GM12878 (cell line): ENCODE measurements around the gene ERVV-1. TPM values are rescaled to one million over a fixed set of nuclear protein-coding genes. Genes with fewer than 3 reads are reported as not detected.

Experiments used
- ATAC-seq: fragments of 200-7000 bp; cut with Tn5 transposase; 3 replicates; pipeline ENCODE4 v1.9.1; 2020; ENCODE audit warnings: mild to moderate bottlenecking, moderate library complexity
- BruUV-seq: library from RNA; stranded (reverse); fragments of 400-500 nt; replicated peaks from 2 replicates; lab custom pipeline; 2021; lab: Mats Ljungman, UMichigan
- CTCF ChIA-PET: fragments of 300-600 bp; sonication (Branson Sonifier 250); formaldehyde crosslinking; extraction: SDS; loops from one replicate; lab custom pipeline; 2021; ENCODE audit warnings: inconsistent platforms; lab: Yijun Ruan, JAX
- POLR2A ChIA-PET: fragments of 350-600 bp; formaldehyde crosslinking; extraction: SDS; loops from one replicate; lab custom pipeline; 2021; ENCODE audit warnings: inconsistent platforms; lab: Charles Lee
- RAD21 ChIA-PET: fragments of 300-600 bp; sonication (Branson Sonifier 250); formaldehyde crosslinking; loops from one replicate; lab custom pipeline; 2023; ENCODE audit warnings: antibody characterized with exemption; ENCODE audit not compliant: unreplicated experiment; lab: Charles Lee
- SMC1A ChIA-PET: fragments of 300-600 bp; sonication (Branson Sonifier 250); formaldehyde crosslinking; loops from one replicate; lab custom pipeline; 2023; ENCODE audit not compliant: unreplicated experiment, uncharacterized antibody; lab: Charles Lee
- DNase-seq: peaks from one replicate; pipeline ENCODE4 v3.0.0-alpha.2; 2011; ENCODE audit warnings: low read depth, low spot score
- FAIRE-seq: peaks from 3 replicates; lab custom pipeline; 2011; peaks lifted over from hg19 to GRCh38; lab: Jason Lieb, UNC
- H2AFZ ChIP-seq: 2 replicates; pipeline ENCODE4 v1.6.0; 2011; ENCODE audit warnings: low read depth, low read length, control low read depth; ENCODE audit not compliant: control insufficient read depth
- H3K27ac ChIP-seq: 2 replicates; pipeline ENCODE4 v1.5.1; 2011; ENCODE audit warnings: control low read depth; ENCODE audit not compliant: control insufficient read depth, insufficient read depth
- H3K27me3 ChIP-seq, 2 experiments: replicated peaks in 1 of 2; 2 replicates each; pipeline versions ENCODE4 v1.6.0 to v1.6.1; 2011; ENCODE audit warnings: low read length in 1 of 2; ENCODE audit not compliant: control insufficient read depth in 2 of 2, insufficient read depth in 2 of 2
- H3K36me3 ChIP-seq, 2 experiments: 2 replicates each; pipeline ENCODE4 v1.5.1; 2011; ENCODE audit warnings: low read length in 1 of 2; ENCODE audit not compliant: control insufficient read depth in 2 of 2, insufficient read depth in 2 of 2
- H3K4me1 ChIP-seq: 2 replicates; pipeline ENCODE4 v1.6.1; 2011; ENCODE audit warnings: mild to moderate bottlenecking, low read length, moderate library complexity, mixed read lengths; ENCODE audit not compliant: control insufficient read depth, insufficient read depth
- H3K4me2 ChIP-seq: 2 replicates; pipeline ENCODE4 v1.6.0; 2011; ENCODE audit warnings: control low read depth; ENCODE audit not compliant: control insufficient read depth, insufficient read depth
- H3K4me3 ChIP-seq: fragments of 200-600 bp; sonication (generic); 2 replicates; pipeline ENCODE4 v1.5.1; 2016
- H3K79me2 ChIP-seq: 2 replicates; pipeline ENCODE4 v1.6.0; 2011; ENCODE audit warnings: low read length; ENCODE audit not compliant: control insufficient read depth, insufficient read depth
- H3K9ac ChIP-seq: 2 replicates; pipeline ENCODE4 v1.8.0; 2011; ENCODE audit warnings: low read length, control low read depth, mixed read lengths; ENCODE audit not compliant: control insufficient read depth, insufficient read depth
- H3K9me3 ChIP-seq: replicated peaks from 3 replicates; pipeline ENCODE4 v1.5.1; 2011; ENCODE audit warnings: mild to moderate bottlenecking, low read length; ENCODE audit not compliant: control insufficient read depth, insufficient read depth
- H4K20me1 ChIP-seq: 2 replicates; pipeline ENCODE4 v1.6.0; 2011; ENCODE audit not compliant: control insufficient read depth, insufficient read depth
- ASH2L ChIP-seq: fragments of 300-600, 200-600 bp; sonication (generic); IDR thresholded peaks from 2 replicates; pipeline ENCODE4 v1.6.1; 2017; ENCODE audit warnings: low read depth, mild to moderate bottlenecking, borderline replicate concordance
- KDM1A ChIP-seq: fragments of 200-600 bp; sonication (generic); IDR thresholded peaks from 2 replicates; pipeline ENCODE4 v1.6.1; 2016; ENCODE audit warnings: borderline replicate concordance
- MTA3 ChIP-seq: IDR thresholded peaks from 2 replicates; pipeline ENCODE4 v1.6.1; 2012; ENCODE audit warnings: low read length, inconsistent platforms, borderline replicate concordance
- NRF1 ChIP-seq: conservative IDR thresholded peaks from 2 replicates; pipeline ENCODE4 v1.6.1; 2011; ENCODE audit warnings: mild to moderate bottlenecking, low read depth, low read length, improper control_type of control experiment
- ZNF217 ChIP-seq: fragments of 450-650 bp; IDR thresholded peaks from 2 replicates; pipeline ENCODE4 v1.6.1; 2017; ENCODE audit warnings: antibody characterized with exemption, mild to moderate bottlenecking
- WGBS: methylation state at CpG from one replicate; pipeline ENCODE4 v1.1.6; 2016; ENCODE audit warnings: low lambda C conversion rate; ENCODE audit not compliant: insufficient replicate concordance, insufficient coverage; ENCODE audit errors: missing lambda C conversion rate; 5-methylcytosine and 5-hydroxymethylcytosine counted together
- in situ Hi-C: fragments of 300-500 bp; cut with MboI; formaldehyde crosslinking; loops from 9 replicates; pipeline ENCODE4 v1.14.3; 2018; ENCODE audit warnings: mixed read lengths
- intact Hi-C: fragments of 100-400 bp; cut with micrococcal nuclease; formaldehyde crosslinking; loops from one replicate; pipeline ENCODE4 v1.14.2; 2022; ENCODE audit not compliant: unreplicated experiment
- polyA plus RNA-seq, 11 experiments: library from polyadenylated mRNA; depleted of rRNA in 4 of 11; unstranded in 6 of 11; stranded (reverse) in 5 of 11; fragments of >200 nt; fragmentation: Nextera tagmentation in 4 of 11; fragmentation: Illumina TruSeq in 1 of 11; extraction: Ambion mirVana in 4 of 11; extraction: Trizol in 1 of 11; gene quantifications; 1 replicate in 1 of 11; 2 replicates in 10 of 11; pipeline versions ENCODE4 v1.2.1 to v1.2.3, GENCODE V29; 2011 to 2016; ENCODE audit warnings: inconsistent platforms in 2 of 11, missing spikeins in 2 of 11, low read depth in 1 of 11
- total RNA-seq, 4 experiments: library from RNA; depleted of rRNA in 3 of 4; stranded (reverse); fragments of >200 nt in 3 of 4; fragmentation: Illumina TruSeq in 1 of 4; extraction: Trizol in 1 of 4; gene quantifications; 2 replicates each; pipeline versions ENCODE4 v1.2.1 to v1.2.3, GENCODE V29; 2013 to 2021
- TF ChIP-seq, protein P1 (sequence below): fragments of 450-650 bp; conservative IDR thresholded peaks from 2 replicates; pipeline ENCODE4 v1.6.1; 2017; ENCODE audit warnings: mild to moderate bottlenecking, moderate library complexity
- TF ChIP-seq, protein P2 (sequence below): IDR thresholded peaks from 2 replicates; pipeline ENCODE4 v1.6.1; 2012; ENCODE audit warnings: low read depth, low read length, improper control_type of control experiment
- TF ChIP-seq, protein P3 (sequence below): IDR thresholded peaks from 2 replicates; pipeline ENCODE4 v1.6.1; 2011; ENCODE audit warnings: mild to moderate bottlenecking, low read depth, low read length, moderate library complexity; ENCODE audit not compliant: insufficient replicate concordance
- TF ChIP-seq, protein P4 (sequence below): IDR thresholded peaks from 2 replicates; pipeline ENCODE4 v1.6.1; 2011; ENCODE audit warnings: borderline replicate concordance, low read depth, mild to moderate bottlenecking, moderate library complexity, mixed read lengths, low read length; ENCODE audit not compliant: insufficient read depth; ENCODE audit errors: extremely low read length

Gene ERVV-1
- total and polyA plus RNA-seq, 10 of the 15 experiments (the other 5 are each of a cell fraction or from before 2014, with no cell fraction given): 0.05 TPM; not detected in 9

DNA sequence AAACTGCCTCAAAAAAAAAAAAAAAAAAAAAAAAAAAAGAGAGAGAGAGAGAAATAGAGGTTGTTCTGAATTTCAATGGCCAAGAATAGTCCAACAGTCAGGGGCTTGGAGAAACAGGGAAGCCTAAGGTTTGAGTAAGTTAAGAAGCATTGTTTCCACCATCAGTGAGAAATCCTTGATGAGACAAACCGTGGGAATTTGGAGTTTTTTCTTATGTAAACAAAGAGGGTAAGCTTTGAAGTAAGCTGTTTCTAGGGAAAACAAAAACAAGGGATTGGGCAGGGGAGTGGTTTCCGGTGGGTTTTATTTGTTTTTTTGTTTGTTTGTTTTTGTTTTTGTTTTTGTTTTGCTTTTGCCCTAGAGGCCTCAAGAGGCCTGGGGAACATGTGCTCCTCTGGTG is 11.2 kb upstream of the ERVV-1 start:
- H3K4me2 ChIP-seq: no peak overlapping the region
- H3K79me2 ChIP-seq: no peaks in the 10 kb centered on the region
- no peaks in the 10 kb centered on the region; the same call in 2 of the 3 replicates for H3K9me3 ChIP-seq
- ChIA-PET SMC1A (no interaction called here), CTCF (no interaction called here), RAD21 (no interaction called here), POLR2A (interaction anchor here (0.6 kb wide), 1 partner anchor 129 kb away, joined by 5 read pairs; no protein-coding TSS in a partner anchor)
- no TSS peak for BruUV-seq
- in situ Hi-C loops: no loop called here
- no peak overlapping the region for H3K4me3 ChIP-seq
- intact Hi-C loops: no loop called here
- DNase-seq (no peak), ATAC-seq (no peak), FAIRE-seq (no peak)
- no peaks in the 10 kb centered on the region for H4K20me1 ChIP-seq
- H3K36me3 ChIP-seq: no peaks in the 10 kb centered on the region
- no peak overlapping the region for H3K27ac ChIP-seq
- H3K9ac ChIP-seq: no peak overlapping the region
- no peak overlapping the region for H2AFZ ChIP-seq
- WGBS: 43% methylated on average over 2 of the region's 2 CpGs
- H3K4me1 ChIP-seq: no peaks in the 10 kb centered on the region
- TF ChIP-seq, protein P1, sequence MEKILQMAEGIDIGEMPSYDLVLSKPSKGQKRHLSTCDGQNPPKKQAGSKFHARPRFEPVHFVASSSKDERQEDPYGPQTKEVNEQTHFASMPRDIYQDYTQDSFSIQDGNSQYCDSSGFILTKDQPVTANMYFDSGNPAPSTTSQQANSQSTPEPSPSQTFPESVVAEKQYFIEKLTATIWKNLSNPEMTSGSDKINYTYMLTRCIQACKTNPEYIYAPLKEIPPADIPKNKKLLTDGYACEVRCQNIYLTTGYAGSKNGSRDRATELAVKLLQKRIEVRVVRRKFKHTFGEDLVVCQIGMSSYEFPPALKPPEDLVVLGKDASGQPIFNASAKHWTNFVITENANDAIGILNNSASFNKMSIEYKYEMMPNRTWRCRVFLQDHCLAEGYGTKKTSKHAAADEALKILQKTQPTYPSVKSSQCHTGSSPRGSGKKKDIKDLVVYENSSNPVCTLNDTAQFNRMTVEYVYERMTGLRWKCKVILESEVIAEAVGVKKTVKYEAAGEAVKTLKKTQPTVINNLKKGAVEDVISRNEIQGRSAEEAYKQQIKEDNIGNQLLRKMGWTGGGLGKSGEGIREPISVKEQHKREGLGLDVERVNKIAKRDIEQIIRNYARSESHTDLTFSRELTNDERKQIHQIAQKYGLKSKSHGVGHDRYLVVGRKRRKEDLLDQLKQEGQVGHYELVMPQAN: no peak
- TF ChIP-seq NRF1: no peak
- TF ChIP-seq ASH2L: no peak
- H3K27me3 ChIP-seq: no peaks in the 10 kb centered on the region

DNA sequence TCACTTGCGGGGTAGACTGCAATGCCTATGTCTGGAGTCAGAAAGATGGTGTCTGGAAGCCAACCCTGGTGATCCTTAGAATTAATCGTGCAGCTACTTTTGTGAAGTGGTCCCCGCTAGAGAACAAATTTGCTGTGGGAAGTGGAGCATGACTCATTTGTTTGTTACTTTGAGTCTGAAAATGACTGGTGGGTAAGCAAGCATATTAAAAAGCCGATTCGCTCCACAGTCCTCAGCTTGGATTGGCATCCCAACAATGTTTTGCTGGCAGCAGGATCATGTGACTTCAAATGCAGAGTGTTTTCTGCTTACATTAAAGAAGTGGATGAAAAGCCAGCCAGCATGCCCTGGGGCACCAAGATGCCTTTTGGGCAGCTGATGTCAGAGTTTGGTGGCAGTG is 9.5 kb upstream of the ERVV-1 start:
- no peak overlapping the region for H3K9ac ChIP-seq
- H3K36me3 ChIP-seq: no peaks in the 10 kb centered on the region
- POLR2A ChIA-PET: no interaction called here
- RAD21 ChIA-PET: no interaction called here
- SMC1A ChIA-PET: no interaction called here
- H3K27me3 ChIP-seq: no peaks in the 10 kb centered on the region
- no peak for DNase-seq
- in situ Hi-C loops: no loop called here
- ATAC-seq: no peak
- no peaks in the 10 kb centered on the region; the same call in 2 of the 3 replicates for H3K9me3 ChIP-seq
- H3K4me2 ChIP-seq: no peak overlapping the region
- H2AFZ ChIP-seq: no peak overlapping the region
- no TSS peak for BruUV-seq
- H3K79me2 ChIP-seq: no peaks in the 10 kb centered on the region
- WGBS: 65% methylated on average over 5 of the region's 5 CpGs
- no peak overlapping the region for H3K27ac ChIP-seq
- H3K4me3 ChIP-seq: no peak overlapping the region
- CTCF ChIA-PET: no interaction called here
- no peak for FAIRE-seq
- no peaks in the 10 kb centered on the region for H4K20me1 ChIP-seq
- H3K4me1 ChIP-seq: no peaks in the 10 kb centered on the region
- intact Hi-C loops: no loop called here
- TF ChIP-seq, protein P2, sequence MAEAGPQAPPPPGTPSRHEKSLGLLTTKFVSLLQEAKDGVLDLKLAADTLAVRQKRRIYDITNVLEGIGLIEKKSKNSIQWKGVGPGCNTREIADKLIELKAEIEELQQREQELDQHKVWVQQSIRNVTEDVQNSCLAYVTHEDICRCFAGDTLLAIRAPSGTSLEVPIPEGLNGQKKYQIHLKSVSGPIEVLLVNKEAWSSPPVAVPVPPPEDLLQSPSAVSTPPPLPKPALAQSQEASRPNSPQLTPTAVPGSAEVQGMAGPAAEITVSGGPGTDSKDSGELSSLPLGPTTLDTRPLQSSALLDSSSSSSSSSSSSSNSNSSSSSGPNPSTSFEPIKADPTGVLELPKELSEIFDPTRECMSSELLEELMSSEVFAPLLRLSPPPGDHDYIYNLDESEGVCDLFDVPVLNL: no peak
- TF ChIP-seq, protein P3, sequence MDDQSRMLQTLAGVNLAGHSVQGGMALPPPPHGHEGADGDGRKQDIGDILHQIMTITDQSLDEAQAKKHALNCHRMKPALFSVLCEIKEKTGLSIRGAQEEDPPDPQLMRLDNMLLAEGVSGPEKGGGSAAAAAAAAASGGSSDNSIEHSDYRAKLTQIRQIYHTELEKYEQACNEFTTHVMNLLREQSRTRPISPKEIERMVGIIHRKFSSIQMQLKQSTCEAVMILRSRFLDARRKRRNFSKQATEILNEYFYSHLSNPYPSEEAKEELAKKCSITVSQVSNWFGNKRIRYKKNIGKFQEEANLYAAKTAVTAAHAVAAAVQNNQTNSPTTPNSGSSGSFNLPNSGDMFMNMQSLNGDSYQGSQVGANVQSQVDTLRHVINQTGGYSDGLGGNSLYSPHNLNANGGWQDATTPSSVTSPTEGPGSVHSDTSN: no peak
- TF ChIP-seq ZNF217 (no peak), KDM1A (no peak), MTA3 (no peak)
- TF ChIP-seq, protein P4, sequence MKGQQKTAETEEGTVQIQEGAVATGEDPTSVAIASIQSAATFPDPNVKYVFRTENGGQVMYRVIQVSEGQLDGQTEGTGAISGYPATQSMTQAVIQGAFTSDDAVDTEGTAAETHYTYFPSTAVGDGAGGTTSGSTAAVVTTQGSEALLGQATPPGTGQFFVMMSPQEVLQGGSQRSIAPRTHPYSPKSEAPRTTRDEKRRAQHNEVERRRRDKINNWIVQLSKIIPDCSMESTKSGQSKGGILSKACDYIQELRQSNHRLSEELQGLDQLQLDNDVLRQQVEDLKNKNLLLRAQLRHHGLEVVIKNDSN: no peak
